ENCODE results near the gene BTBD6.
A peak's percentile ranks its signal among the peaks of the same experiment; 100 is the strongest.

The BTBD6 gene

DNA sequence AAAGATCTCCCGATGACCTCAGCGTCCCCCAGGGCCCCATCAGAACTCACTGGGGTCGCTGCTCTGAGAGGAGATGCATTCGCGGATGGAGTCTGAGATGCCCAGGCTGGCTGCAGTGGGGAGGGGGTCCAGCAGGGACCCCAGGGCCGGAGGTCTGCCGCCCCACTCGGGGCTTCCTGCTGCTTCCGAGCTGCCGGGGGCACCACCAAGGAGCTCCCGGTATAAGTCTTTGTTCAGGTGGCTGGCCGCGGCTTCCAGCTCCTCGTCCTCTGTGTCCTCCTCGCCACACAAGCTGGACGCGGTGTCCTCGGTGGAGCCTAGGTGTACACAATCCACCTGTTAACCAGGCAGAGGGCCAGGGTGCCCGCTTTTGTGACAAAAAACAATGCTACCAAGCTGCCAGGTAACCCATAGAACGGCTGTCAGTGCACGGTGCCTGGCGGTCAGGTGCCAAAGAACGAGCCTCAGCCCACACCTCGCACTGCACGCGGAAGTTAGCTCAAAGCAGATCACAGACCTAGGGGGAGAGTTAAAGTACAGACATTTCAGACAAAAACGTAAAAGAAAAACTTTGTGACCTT, 26.6 kb upstream of the BTBD6 start:
- no peak overlapping the region for H3K4me3 ChIP-seq (ENCODE audit: low read length)
- TF ChIP-seq, protein P1, sequence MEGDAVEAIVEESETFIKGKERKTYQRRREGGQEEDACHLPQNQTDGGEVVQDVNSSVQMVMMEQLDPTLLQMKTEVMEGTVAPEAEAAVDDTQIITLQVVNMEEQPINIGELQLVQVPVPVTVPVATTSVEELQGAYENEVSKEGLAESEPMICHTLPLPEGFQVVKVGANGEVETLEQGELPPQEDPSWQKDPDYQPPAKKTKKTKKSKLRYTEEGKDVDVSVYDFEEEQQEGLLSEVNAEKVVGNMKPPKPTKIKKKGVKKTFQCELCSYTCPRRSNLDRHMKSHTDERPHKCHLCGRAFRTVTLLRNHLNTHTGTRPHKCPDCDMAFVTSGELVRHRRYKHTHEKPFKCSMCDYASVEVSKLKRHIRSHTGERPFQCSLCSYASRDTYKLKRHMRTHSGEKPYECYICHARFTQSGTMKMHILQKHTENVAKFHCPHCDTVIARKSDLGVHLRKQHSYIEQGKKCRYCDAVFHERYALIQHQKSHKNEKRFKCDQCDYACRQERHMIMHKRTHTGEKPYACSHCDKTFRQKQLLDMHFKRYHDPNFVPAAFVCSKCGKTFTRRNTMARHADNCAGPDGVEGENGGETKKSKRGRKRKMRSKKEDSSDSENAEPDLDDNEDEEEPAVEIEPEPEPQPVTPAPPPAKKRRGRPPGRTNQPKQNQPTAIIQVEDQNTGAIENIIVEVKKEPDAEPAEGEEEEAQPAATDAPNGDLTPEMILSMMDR (conservative IDR thresholded peaks at IDR 0.05; ENCODE audit: low read depth, low read length), result no peak
- DNase-seq (ENCODE audit: low read depth), result no peak

DNA sequence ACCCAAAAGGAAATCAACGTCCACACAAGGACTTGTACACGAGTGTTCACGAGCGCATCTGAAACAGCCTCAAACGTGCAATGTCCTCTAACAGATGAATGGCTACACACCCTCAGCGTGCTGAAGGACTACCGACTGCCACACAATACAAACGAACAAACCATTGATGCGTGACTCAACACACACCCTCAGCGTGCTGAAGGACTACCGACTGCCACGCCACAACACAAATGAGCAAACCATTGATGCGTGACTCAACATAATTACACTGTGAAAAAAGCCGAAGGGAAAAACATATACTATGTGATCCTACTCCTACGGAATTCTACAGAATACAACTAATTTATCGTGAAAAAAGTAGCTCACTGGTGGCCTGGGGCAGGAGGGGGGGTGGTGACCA, 25.1 kb upstream of the BTBD6 start:
- DNase-seq (ENCODE audit: low read depth), result peak; percentile 45

DNA sequence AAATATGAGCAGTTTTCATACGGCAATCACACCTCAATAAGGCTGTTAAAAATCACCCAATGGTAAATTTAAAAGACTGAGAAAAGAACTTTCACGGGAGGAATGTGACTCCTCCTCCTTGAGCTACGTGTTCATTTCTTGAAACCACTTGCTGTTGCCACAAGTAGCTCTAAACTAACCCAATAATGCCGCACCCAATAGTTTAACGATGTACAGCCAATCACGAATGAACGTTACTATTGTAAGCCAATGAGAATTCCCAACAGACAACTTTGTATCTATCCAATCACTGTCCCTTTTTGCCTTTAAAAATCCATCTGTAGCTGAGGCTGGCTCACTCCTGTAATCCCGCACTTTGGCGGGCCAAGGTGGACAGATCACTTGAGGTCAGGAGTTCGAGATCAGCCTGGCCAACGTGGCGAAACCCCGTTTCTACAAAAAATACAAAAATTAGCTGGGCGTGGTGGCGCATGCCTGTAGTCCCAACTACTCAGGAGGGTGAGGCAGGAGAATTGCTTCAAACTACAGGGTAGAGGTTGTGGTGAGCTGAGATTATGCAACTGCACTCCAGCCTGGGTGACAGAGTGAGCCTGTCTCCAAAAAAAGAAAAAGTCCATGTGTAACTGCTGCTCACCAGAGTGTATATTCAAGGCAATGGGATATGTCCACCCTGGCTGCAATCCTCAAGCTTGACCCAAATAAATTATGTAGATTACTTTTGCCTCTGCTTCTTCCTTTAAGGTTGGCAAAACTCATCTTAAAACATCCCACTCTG, 24.4 kb upstream of the BTBD6 start:
- no peak for DNase-seq (ENCODE audit: low read depth)
- TF ChIP-seq, protein P1 (conservative IDR thresholded peaks at IDR 0.05; ENCODE audit: low read depth, low read length), result no peak
- H3K4me3 ChIP-seq (ENCODE audit: low read length), result no peak overlapping the region

More for the DNA sequence above, 25.1 kb upstream of the BTBD6 start:
- H3K4me3 ChIP-seq (ENCODE audit: low read length), result no peak overlapping the region
- TF ChIP-seq, protein P1 (conservative IDR thresholded peaks at IDR 0.05; ENCODE audit: low read depth, low read length), result no peak

DNA sequence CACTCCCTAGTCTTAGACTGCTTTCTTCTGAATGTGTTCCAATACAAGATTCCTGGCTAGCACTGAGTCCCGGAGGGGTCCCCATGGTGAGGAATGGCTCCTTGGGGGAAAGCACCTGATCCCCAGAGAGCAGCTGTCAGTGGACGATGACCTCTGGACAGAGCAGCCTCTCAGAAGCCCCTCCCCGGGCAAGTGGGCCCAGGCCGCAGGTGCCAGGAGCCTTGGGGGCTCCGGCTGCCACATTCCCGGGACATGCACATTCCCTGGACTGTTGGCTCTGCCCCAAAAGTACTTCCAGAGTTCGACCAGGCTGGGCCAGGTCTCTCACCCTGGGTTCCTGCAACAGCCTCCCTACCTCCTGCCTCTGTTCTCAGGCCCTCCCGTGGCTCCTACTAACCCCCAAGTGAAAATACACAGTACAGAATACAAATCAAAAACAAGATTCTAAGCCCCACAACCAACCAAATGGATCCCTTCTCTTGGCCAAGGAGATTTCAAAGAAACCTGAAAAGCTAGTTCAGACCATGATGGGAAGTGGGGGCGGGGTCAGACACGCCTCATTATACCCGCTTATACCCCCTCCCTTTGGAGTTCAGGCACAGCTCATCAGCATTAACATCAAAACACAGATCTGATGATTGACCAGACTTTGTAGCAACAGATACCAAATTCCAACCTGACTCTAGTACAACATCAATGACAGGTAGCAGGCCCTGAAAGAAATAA, 23.3 kb upstream of the BTBD6 start:
- H3K4me3 ChIP-seq (ENCODE audit: low read length), result no peak overlapping the region
- TF ChIP-seq, protein P1 (conservative IDR thresholded peaks at IDR 0.05; ENCODE audit: low read depth, low read length), result no peak
- no peak for DNase-seq (ENCODE audit: low read depth)

DNA sequence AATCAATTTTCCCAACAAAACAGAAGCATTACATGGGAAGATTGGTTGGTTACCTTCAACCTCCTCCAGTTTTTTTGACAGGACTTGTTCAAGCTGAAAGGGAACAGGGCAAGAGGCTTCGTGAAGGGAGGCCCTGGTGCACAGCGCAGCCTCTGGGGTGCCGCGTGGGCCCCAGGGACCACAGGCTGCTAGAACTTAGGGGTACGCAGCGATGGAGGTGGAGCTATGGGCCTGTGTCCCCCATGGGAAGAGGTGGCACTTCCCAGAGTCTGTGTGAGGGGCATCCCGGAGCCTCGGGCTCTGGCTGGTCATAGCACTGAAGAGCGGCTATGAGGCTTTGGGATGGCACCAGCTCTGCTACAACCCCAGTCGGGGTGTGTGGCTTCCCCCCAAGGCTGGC, 22.1 kb upstream of the BTBD6 start:
- H3K4me3 ChIP-seq (ENCODE audit: low read length), result no peak overlapping the region

DNA sequence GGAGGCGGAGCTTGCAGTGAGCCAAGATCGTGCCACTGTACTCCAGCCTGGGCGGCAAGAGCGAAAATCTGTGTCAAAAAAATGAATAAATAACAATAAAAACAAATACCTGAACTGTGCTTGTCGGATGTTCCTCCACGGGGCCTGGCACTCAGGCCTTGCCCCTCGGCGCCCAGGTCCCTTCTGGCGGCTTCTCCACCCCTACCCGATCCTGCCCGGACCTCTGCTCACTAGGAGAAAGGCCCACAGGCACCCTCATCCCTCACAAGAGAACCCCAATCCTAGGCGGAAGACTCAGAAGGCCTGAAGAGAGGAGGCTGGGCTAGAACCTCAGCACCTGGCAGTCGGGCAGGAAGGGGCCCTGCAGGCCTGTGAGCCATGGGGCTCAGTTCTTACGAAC, 21.0 kb upstream of the BTBD6 start:
- H3K4me3 ChIP-seq (ENCODE audit: low read length), result no peak overlapping the region
- TF ChIP-seq, protein P1 (conservative IDR thresholded peaks at IDR 0.05; ENCODE audit: low read depth, low read length), result no peak
- DNase-seq (ENCODE audit: low read depth), result no peak

More for the DNA sequence above, 22.1 kb upstream of the BTBD6 start:
- TF ChIP-seq, protein P1 (conservative IDR thresholded peaks at IDR 0.05; ENCODE audit: low read depth, low read length), result no peak
- no peak for DNase-seq (ENCODE audit: low read depth)

Data from retinal pigment epithelial cell (primary cell).